Activated CD8-positive, alpha-beta T cell treated with anti-CD3 and anti-CD28 coated beads, Interleukin-2, amount 10 ng/mL, durations not matched to agents 7 days and 5 days (primary cell): ENCODE data around the gene MLF1. TPM values are rescaled to one million over a fixed set of nuclear protein-coding genes. Genes with fewer than 3 reads are reported as not detected.

ENCODE experiments used
- ATAC-seq: fragments of 150-1000 bp; cut with Tn5 transposase; one replicate; pipeline ENCODE4 v1.10.0; 2021; ENCODE audit warnings: moderate library complexity
- CTCF ChIA-PET: fragments of 350-600 bp; sonication (Branson Sonifier 250); formaldehyde crosslinking; loops from one replicate; lab custom pipeline; 2021; ENCODE audit warnings: antibody characterized with exemption; lab: Charles Lee
- POLR2A ChIA-PET: fragments of 350-600 bp; sonication (Branson Sonifier 250); formaldehyde crosslinking; loops from one replicate; lab custom pipeline; 2021; ENCODE audit warnings: antibody characterized with exemption; lab: Charles Lee
- DNase-seq: peaks from one replicate; pipeline ENCODE4 v3.0.0-alpha.2; 2020
- H3K27ac Mint-ChIP-seq: one replicate; pipeline ENCODE4 v1.8.0; 2021; ENCODE audit warnings: mild to moderate bottlenecking, mixed read lengths
- H3K27me3 Mint-ChIP-seq: one replicate; pipeline ENCODE4 v1.8.0; 2021; ENCODE audit warnings: low read depth, mixed read lengths
- H3K36me3 Mint-ChIP-seq: one replicate; pipeline ENCODE4 v1.8.0; 2021; ENCODE audit warnings: low read depth, mixed read lengths
- H3K4me1 Mint-ChIP-seq: one replicate; pipeline ENCODE4 v1.8.0; 2021; ENCODE audit warnings: low read depth, mixed read lengths
- H3K4me3 Mint-ChIP-seq: one replicate; pipeline ENCODE4 v1.8.0; 2021; ENCODE audit warnings: mild to moderate bottlenecking, mixed read lengths
- H3K9me3 Mint-ChIP-seq: one replicate; pipeline ENCODE4 v1.8.0; 2022; ENCODE audit warnings: mixed read lengths; ENCODE audit not compliant: insufficient read depth
- total RNA-seq, 2 experiments: library from RNA; stranded (reverse); gene quantifications; one replicate each; pipeline ENCODE4 v1.2.3, GENCODE V29; 2021

MLF1 gene
- total RNA-seq, 2 experiments from 2014 or later, result 0.39 to 0.53 TPM

DNA sequence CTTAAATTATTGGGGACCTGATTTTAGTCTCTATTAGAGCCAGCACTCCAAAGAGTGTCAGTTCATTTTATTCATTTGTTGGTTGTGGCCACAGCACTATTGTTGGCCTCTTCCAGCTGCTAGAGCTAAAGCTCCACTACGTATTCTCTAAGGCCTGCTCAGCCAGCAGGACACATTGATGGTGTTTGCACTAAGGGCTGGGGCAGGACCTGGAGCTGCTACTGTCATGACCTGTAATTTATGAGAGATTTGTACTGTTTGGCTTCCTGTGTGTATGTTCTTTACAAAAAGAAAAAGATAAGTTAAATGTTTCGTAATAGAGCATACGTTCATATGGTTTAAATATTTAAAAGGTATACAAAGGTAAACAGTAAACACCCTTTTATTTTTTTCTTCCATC, 81.5 kb downstream of the MLF1 start:
- POLR2A ChIA-PET, result interaction anchor here (0.7 kb wide), 1 partner anchor 60 kb away, joined by 3 read pairs; no protein-coding TSS in a partner anchor
- Mint-ChIP-seq H3K36me3 (peaks cover 48% of the 10 kb centered on the region), H3K4me3 (no peak overlapping the region), H3K4me1 (peaks cover 7% of the 10 kb centered on the region), H3K9me3 (no peaks in the 10 kb centered on the region), H3K27ac (no peak overlapping the region), H3K27me3 (no peaks in the 10 kb centered on the region)
- CTCF ChIA-PET, result interaction anchor here (0.6 to 4.0 kb wide), 3 partner anchors 8 to 143 kb away, joined by 3 to 14 read pairs (median 4); partner anchors contain the start of gene GFM1
- ATAC-seq (no peak), DNase-seq (no peak)

Other genes starting within 250 kb of the MLF1 start
- gene GFM1, start 73.3 kb downstream of the MLF1 start, total RNA-seq, result 10 to 100 TPM; 40.4 to 45.0 TPM
- 1 to 10 TPM; 8.7 to 9.4 TPM for gene LXN, start 101.5 kb downstream of the MLF1 start, total RNA-seq
- not detected for gene RARRES1, start 161.3 kb downstream of the MLF1 start, total RNA-seq
- 10 to 100 TPM; 22.2 to 24.1 TPM for gene MFSD1, start 230.9 kb downstream of the MLF1 start, total RNA-seq